Measurements from ENCODE around the gene PNPLA7.
A peak's percentile ranks its signal among the peaks of the same experiment; 100 is the strongest.

The PNPLA7 gene

GRCh38 chr9:137437691-137438590 is 112.3 kb downstream of the PNPLA7 start:
- H3K4me3 ChIP-seq (replicated peaks in 1 of 2; ENCODE audit: low read depth in 2 of 2, low read length in 2 of 2): no peak overlapping the region
- no peak for DNase-seq (ENCODE audit: low read depth in 2 of 2)
- TF ChIP-seq CTCF (IDR thresholded peaks at IDR 0.05; ENCODE audit: low read depth, low read length): no peak

DNA sequence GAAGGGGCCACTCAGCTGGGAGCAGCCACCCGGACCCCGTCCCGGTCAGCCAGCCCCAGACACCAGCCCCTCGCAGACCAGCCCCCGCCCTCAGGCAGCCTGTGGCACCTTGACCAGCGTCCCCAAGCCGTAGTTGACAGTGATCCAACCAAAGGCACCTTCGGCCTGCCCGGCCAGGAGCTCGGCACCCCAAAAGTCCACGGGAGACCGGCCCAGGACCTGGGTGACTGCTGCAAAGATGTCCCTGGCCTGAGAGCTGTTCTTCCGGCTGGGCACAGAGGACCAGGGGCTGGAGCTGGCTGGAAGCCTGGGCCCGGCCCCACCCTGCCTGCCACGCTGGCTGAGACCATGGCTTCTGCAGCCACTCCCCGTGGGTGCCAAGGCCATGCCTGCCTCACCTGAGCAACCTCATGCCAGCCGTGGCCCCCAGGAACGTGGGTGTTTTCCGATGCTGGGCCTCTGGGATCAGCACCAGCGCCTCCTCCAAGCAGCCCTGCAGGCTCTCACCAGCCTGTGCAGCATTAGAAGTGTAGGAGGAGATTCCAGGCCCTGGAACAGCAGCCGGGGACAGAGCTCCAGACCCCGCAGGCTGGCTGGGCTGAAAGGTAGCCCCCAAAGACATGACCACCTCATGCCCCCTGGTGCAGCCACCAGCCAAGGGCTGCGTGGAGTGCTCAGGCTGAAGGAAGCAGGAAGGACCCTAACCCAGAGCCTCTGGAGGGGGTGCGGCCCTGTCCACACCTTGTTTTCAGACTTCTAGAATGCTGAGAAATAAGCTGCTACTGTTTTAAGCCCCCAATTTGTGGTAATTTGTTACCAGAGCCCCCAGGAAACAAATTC is 113.2 kb downstream of the PNPLA7 start:
- TF ChIP-seq CTCF (IDR thresholded peaks at IDR 0.05; ENCODE audit: low read depth, low read length): no peak
- H3K4me3 ChIP-seq (replicated peaks in 1 of 2; ENCODE audit: low read depth in 2 of 2, low read length in 2 of 2): no peak overlapping the region
- no peak for DNase-seq (ENCODE audit: low read depth in 2 of 2)

DNA sequence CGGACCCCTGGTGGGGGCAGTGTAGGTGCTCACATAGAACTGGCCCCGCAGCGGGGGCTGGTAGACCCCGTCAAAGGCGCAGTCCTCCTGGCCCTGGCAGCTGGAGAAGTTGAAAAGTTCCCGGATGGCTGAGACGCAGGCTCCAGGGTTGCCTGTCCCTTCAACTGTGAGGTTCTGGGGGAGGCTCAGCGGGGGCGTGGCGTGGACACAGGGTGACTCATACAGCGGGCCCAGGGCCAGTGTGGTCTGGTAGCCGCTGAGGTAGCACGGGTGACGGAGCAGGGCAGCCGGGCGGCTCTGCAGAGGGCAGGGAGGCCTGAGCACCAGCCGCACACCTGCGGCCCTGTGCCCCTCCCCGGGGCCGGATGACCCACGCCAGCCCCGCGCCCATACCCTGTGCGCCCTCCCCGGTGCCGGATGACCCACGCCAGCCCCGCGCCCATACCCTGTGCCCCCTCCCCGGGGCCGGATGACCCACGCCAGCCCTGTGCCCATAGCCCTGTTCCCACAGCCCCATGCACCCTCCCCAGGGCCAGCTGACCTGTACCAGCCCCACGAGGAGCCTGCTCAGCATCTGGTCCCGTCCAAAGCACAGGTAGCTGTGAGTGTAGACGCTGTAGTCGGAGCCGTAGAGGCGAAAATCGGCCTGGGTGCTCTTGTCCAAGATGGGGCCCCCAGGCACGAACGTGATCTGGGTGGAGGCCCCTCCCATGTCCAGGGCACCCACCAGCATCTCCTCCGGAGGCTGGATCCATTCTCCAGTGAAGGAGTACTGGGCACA is 114.0 kb downstream of the PNPLA7 start:
- DNase-seq (ENCODE audit: low read depth in 2 of 2): peak; percentile 87
- no peak for TF ChIP-seq CTCF (IDR thresholded peaks at IDR 0.05; ENCODE audit: low read depth, low read length)

GRCh38 chr9:137435381-137435891 is 114.8 kb downstream of the PNPLA7 start:
- TF ChIP-seq CTCF (IDR thresholded peaks at IDR 0.05; ENCODE audit: low read depth, low read length): no peak
- no peak overlapping the region for H3K4me3 ChIP-seq (replicated peaks in 1 of 2; ENCODE audit: low read depth in 2 of 2, low read length in 2 of 2)
- no peak for DNase-seq (ENCODE audit: low read depth in 2 of 2)

More for the DNA sequence above, 114.0 kb downstream of the PNPLA7 start:
- H3K4me3 ChIP-seq (replicated peaks in 1 of 2; ENCODE audit: low read depth in 2 of 2, low read length in 2 of 2): no peak overlapping the region

DNA sequence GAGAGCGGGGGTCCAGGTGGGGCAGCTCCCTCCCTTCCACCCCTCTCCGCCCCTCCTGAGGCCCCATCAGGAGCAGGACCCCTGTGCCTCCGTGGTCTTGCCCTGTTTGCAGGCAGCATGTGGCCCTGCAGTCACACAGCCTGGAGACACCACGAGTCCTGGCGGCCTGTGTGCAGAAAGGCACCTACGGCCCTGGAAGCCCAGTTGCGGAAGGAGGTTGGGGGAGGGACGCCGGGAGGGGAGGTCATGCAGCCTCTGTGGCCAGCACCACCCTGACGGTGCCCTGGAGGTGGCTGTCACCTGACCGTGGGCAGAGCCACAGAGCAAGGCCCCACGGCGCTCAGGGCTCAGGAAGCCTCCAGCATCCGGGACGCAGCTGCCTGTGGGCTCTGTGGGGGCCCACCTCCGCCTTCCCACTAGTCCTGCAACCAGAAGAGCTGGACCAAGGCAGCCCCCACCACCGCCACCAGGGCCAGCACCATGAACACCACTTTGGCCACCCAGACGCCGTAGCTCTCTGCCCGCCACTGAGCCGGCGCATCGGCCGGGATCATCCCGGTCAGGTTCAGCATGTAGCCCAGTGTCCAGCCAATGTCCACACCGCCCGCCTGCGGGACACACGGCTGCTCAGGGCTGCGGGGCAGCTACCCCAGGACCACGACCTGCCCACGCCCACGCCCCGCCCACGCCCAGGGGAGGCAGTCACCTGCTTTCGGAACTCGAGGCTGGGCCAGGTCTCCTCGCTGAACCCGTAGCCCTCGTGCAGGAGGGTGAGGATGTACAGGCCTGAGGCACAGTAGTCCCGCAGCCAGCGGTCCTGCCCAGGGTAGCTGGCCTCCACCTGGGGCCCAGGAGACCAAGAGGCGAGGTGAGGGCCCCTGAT is 115.5 kb downstream of the PNPLA7 start:
- no peak for DNase-seq (ENCODE audit: low read depth in 2 of 2)
- H3K4me3 ChIP-seq (replicated peaks in 1 of 2; ENCODE audit: low read depth in 2 of 2, low read length in 2 of 2): no peak overlapping the region
- TF ChIP-seq CTCF (IDR thresholded peaks at IDR 0.05; ENCODE audit: low read depth, low read length): no peak

Data from cardiac fibroblast (primary cell).